ENCODE measurements around the gene PLD1.

Gene PLD1

GRCh38 chr3:171813278-171813896, 3.1 kb upstream of the PLD1 start:
- Histone ChIP-seq H3K4me3 (ENCODE audit: low read length) (no peak overlapping the region), H3K9me3 (ENCODE audit: control insufficient read depth, insufficient read depth, low read length) (no peaks in the 10 kb centered on the region), H3K4me1 (ENCODE audit: control insufficient read depth, low read length) (no peaks in the 10 kb centered on the region), H3K79me2 (ENCODE audit: control insufficient read depth, low read length) (no peaks in the 10 kb centered on the region), H3K9me2 (replicated peaks; ENCODE audit: control insufficient read depth, low read length) (no peaks in the 10 kb centered on the region), H3F3A (ENCODE audit: control insufficient read depth, insufficient read depth) (no peaks in the 10 kb centered on the region), H4K20me1 (ENCODE audit: control insufficient read depth, insufficient read depth, low read depth, low read length) (no peaks in the 10 kb centered on the region), H3K27me3 (ENCODE audit: control insufficient read depth, low read length) (no peaks in the 10 kb centered on the region), H3K36me3 (ENCODE audit: control insufficient read depth, low read length) (no peaks in the 10 kb centered on the region), H3K27ac (ENCODE audit: low read depth, low read length) (no peak overlapping the region), H3K4me2 (ENCODE audit: low read length) (no peak overlapping the region)
- TF ChIP-seq CTCF (IDR thresholded peaks at IDR 0.05; ENCODE audit: low read depth, low read length, poor library complexity, severe bottlenecking), result no peak
- TF ChIP-seq EZH2phosphoT487 (IDR thresholded peaks at IDR 0.05; ENCODE audit: borderline replicate concordance, low read length), result no peak

GRCh38 chr3:171812811-171813210, 2.5 kb upstream of the PLD1 start:
- Histone ChIP-seq H3K4me1 (ENCODE audit: control insufficient read depth, low read length) (no peaks in the 10 kb centered on the region), H4K20me1 (ENCODE audit: control insufficient read depth, insufficient read depth, low read depth, low read length) (no peaks in the 10 kb centered on the region), H3K79me2 (ENCODE audit: control insufficient read depth, low read length) (no peaks in the 10 kb centered on the region), H3K27ac (ENCODE audit: low read depth, low read length) (no peak overlapping the region), H3K9me2 (replicated peaks; ENCODE audit: control insufficient read depth, low read length) (no peaks in the 10 kb centered on the region), H3K9me3 (ENCODE audit: control insufficient read depth, insufficient read depth, low read length) (no peaks in the 10 kb centered on the region), H3K4me3 (ENCODE audit: low read length) (no peak overlapping the region), H3K27me3 (ENCODE audit: control insufficient read depth, low read length) (no peaks in the 10 kb centered on the region), H3K4me2 (ENCODE audit: low read length) (no peak overlapping the region), H3K36me3 (ENCODE audit: control insufficient read depth, low read length) (no peaks in the 10 kb centered on the region), H3F3A (ENCODE audit: control insufficient read depth, insufficient read depth) (no peaks in the 10 kb centered on the region)
- no peak for TF ChIP-seq CTCF (IDR thresholded peaks at IDR 0.05; ENCODE audit: low read depth, low read length, poor library complexity, severe bottlenecking)
- no peak for TF ChIP-seq EZH2phosphoT487 (IDR thresholded peaks at IDR 0.05; ENCODE audit: borderline replicate concordance, low read length)

GRCh38 chr3:171811913-171812335, 1.6 kb upstream of the PLD1 start:
- Histone ChIP-seq H3K79me2 (ENCODE audit: control insufficient read depth, low read length) (no peaks in the 10 kb centered on the region), H3F3A (ENCODE audit: control insufficient read depth, insufficient read depth) (no peaks in the 10 kb centered on the region), H3K27me3 (ENCODE audit: control insufficient read depth, low read length) (no peaks in the 10 kb centered on the region), H3K27ac (ENCODE audit: low read depth, low read length) (no peak overlapping the region), H3K9me2 (replicated peaks; ENCODE audit: control insufficient read depth, low read length) (no peaks in the 10 kb centered on the region), H3K4me2 (ENCODE audit: low read length) (no peak overlapping the region), H3K4me3 (ENCODE audit: low read length) (no peak overlapping the region), H3K4me1 (ENCODE audit: control insufficient read depth, low read length) (no peaks in the 10 kb centered on the region), H4K20me1 (ENCODE audit: control insufficient read depth, insufficient read depth, low read depth, low read length) (no peaks in the 10 kb centered on the region), H3K36me3 (ENCODE audit: control insufficient read depth, low read length) (no peaks in the 10 kb centered on the region), H3K9me3 (ENCODE audit: control insufficient read depth, insufficient read depth, low read length) (no peaks in the 10 kb centered on the region)
- TF ChIP-seq CTCF (IDR thresholded peaks at IDR 0.05; ENCODE audit: low read depth, low read length, poor library complexity, severe bottlenecking) (no peak), EZH2phosphoT487 (IDR thresholded peaks at IDR 0.05; ENCODE audit: borderline replicate concordance, low read length) (no peak)
